ENCODE data around the gene PRSS22.

GRCh38 chr16:2825906-2826305 is 32.1 kb downstream of the PRSS22 start:
- TF ChIP-seq NFRKB (IDR thresholded peaks at IDR 0.05): no peak
- TF ChIP-seq HDGF (IDR thresholded peaks at IDR 0.05; ENCODE audit: borderline replicate concordance): no peak
- no peak for TF ChIP-seq FOXK2 (IDR thresholded peaks at IDR 0.05)
- TF ChIP-seq ELF4 (IDR thresholded peaks at IDR 0.05): no peak
- TF ChIP-seq CTBP1 (IDR thresholded peaks at IDR 0.05; ENCODE audit: borderline replicate concordance): no peak
- no peak for TF ChIP-seq ZNF384 (IDR thresholded peaks at IDR 0.05)
- no peak for TF ChIP-seq TARDBP (IDR thresholded peaks at IDR 0.05)

All from HEK293T (cell line).